Tibial nerve (tissue), 4 donors: ENCODE measurements around the gene ADCY3.

Experiments
- EP300 ChIP-seq, 2 donors: sonication (generic); formaldehyde crosslinking; IDR thresholded peaks; one replicate each; pipeline ENCODE4 v1.6.1; 2017; ENCODE audit warnings: antibody characterized with exemption in 2 of 2, mild to moderate bottlenecking in 1 of 2
- POLR2A ChIP-seq, 2 donors: fragments of 450-650 bp; IDR thresholded peaks; one replicate each; pipeline ENCODE4 v1.6.1; 2017; ENCODE audit warnings: antibody characterized with exemption in 2 of 2, mild to moderate bottlenecking in 2 of 2, moderate library complexity in 2 of 2
- TF ChIP-seq, protein P1 (sequence below), 5 experiments: fragments of 200-600 bp in 3 of 5; fragments of 450-650 bp in 2 of 5; sonication (generic) in 3 of 5; IDR thresholded peaks; one replicate each; pipeline ENCODE4 v1.5.1; 2016 to 2019; ENCODE audit warnings: antibody characterized with exemption in 5 of 5, mild to moderate bottlenecking in 3 of 5, moderate library complexity in 2 of 5

DNA sequence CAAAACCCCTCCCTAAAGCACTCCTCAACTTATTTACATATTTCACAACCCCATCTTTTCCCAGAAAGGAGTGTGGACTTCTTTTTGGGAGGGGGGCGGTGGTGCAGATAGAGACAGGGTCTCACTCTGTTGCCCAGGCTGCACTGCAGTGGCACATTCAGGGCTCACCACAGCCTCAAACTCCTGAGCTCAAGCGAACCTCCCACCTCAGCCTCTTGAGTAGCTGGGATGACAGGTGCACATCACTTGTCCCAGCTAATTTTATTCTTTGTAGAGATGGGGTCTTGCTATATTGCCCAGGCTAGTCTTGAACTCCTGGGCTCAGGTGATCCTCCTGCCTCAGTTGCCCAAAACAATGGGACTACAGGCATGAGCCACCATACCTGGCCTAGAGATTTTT lies 44.1 kb downstream of the ADCY3 start:
- TF ChIP-seq, protein P1, sequence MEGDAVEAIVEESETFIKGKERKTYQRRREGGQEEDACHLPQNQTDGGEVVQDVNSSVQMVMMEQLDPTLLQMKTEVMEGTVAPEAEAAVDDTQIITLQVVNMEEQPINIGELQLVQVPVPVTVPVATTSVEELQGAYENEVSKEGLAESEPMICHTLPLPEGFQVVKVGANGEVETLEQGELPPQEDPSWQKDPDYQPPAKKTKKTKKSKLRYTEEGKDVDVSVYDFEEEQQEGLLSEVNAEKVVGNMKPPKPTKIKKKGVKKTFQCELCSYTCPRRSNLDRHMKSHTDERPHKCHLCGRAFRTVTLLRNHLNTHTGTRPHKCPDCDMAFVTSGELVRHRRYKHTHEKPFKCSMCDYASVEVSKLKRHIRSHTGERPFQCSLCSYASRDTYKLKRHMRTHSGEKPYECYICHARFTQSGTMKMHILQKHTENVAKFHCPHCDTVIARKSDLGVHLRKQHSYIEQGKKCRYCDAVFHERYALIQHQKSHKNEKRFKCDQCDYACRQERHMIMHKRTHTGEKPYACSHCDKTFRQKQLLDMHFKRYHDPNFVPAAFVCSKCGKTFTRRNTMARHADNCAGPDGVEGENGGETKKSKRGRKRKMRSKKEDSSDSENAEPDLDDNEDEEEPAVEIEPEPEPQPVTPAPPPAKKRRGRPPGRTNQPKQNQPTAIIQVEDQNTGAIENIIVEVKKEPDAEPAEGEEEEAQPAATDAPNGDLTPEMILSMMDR (IDR thresholded peaks at IDR 0.05) = no peak
- TF ChIP-seq POLR2A (IDR thresholded peaks at IDR 0.05) = no peak
- no peak for TF ChIP-seq EP300 (IDR thresholded peaks at IDR 0.05)
